WTC11 (cell line): ENCODE results near the gene HS3ST4. TPM values are rescaled to one million over a fixed set of nuclear protein-coding genes. Genes with fewer than 3 reads are reported as not detected.

ENCODE experiments used
- ATAC-seq: fragments of 200-7000 bp; cut with Tn5 transposase; 2 replicates; pipeline ENCODE4 v1.10.0; 2021; ENCODE audit warnings: mild to moderate bottlenecking, moderate library complexity
- CTCF ChIA-PET: fragments of 300-600 bp; sonication (Branson Sonifier 250); formaldehyde crosslinking; loops from one replicate; lab custom pipeline; 2021; ENCODE audit warnings: antibody characterized with exemption; lab: Charles Lee
- POLR2A ChIA-PET: fragments of 350-600 bp; sonication (Branson Sonifier 250); formaldehyde crosslinking; loops from one replicate; lab custom pipeline; 2021; ENCODE audit warnings: antibody characterized with exemption; lab: Charles Lee
- DNase-seq: peaks from one replicate; pipeline ENCODE4 v3.0.0; 2021; ENCODE audit warnings: low spot score
- H3K27ac Mint-ChIP-seq: 2 replicates; pipeline ENCODE4 v1.8.0; 2021; ENCODE audit warnings: mixed read lengths
- H3K27me3 Mint-ChIP-seq: 2 replicates; pipeline ENCODE4 v1.8.0; 2021; ENCODE audit warnings: low read depth, mild to moderate bottlenecking, moderate library complexity, mixed read lengths
- H3K36me3 Mint-ChIP-seq: 2 replicates; pipeline ENCODE4 v1.8.0; 2021; ENCODE audit warnings: mixed read lengths
- H3K4me1 Mint-ChIP-seq: 2 replicates; pipeline ENCODE4 v1.8.0; 2022; ENCODE audit warnings: mixed read lengths
- H3K4me3 Mint-ChIP-seq: 2 replicates; pipeline ENCODE4 v1.8.0; 2021; ENCODE audit warnings: mild to moderate bottlenecking, moderate library complexity, mixed read lengths
- H3K9me3 Mint-ChIP-seq: 2 replicates; pipeline ENCODE4 v1.8.0; 2021; ENCODE audit warnings: mixed read lengths
- ELF4 ChIP-seq: sonication (generic); formaldehyde crosslinking; IDR thresholded peaks from 2 replicates; pipeline ENCODE4 v1.8.1; 2022; ENCODE audit warnings: low read depth, mild to moderate bottlenecking, moderate library complexity, missing genetic modification reagents
- ETV6 ChIP-seq: sonication (generic); formaldehyde crosslinking; IDR thresholded peaks from 2 replicates; pipeline ENCODE4 v1.8.1; 2022; ENCODE audit warnings: mild to moderate bottlenecking, missing genetic modification reagents
- FOXP1 ChIP-seq: sonication (generic); formaldehyde crosslinking; IDR thresholded peaks from 2 replicates; pipeline ENCODE4 v1.8.0; 2022; ENCODE audit warnings: missing genetic modification reagents, mild to moderate bottlenecking, moderate library complexity, borderline replicate concordance
- FOXP4 ChIP-seq: sonication (generic); formaldehyde crosslinking; IDR thresholded peaks from 2 replicates; pipeline ENCODE4 v1.8.0; 2022; ENCODE audit warnings: mild to moderate bottlenecking, missing genetic modification reagents
- GTF2I ChIP-seq: fragments of 250-450 bp; sonication (Bioruptor Pico); conservative IDR thresholded peaks from 2 replicates; pipeline ENCODE4 v1.4.0; 2021; ENCODE audit warnings: mild to moderate bottlenecking
- JUN ChIP-seq: sonication (generic); formaldehyde crosslinking; IDR thresholded peaks from 2 replicates; pipeline ENCODE4 v1.8.0; 2023; ENCODE audit warnings: mild to moderate bottlenecking, missing genetic modification reagents
- NFE2L1 ChIP-seq: sonication (generic); formaldehyde crosslinking; IDR thresholded peaks from 2 replicates; pipeline ENCODE4 v1.8.1; 2023; ENCODE audit warnings: missing genetic modification reagents
- NFYB ChIP-seq: sonication (generic); formaldehyde crosslinking; conservative IDR thresholded peaks from 2 replicates; pipeline ENCODE4 v1.8.0; 2022; ENCODE audit warnings: low read depth, missing genetic modification reagents
- NR1H2 ChIP-seq: sonication (generic); formaldehyde crosslinking; IDR thresholded peaks from 2 replicates; pipeline ENCODE4 v1.9.0; 2021; ENCODE audit warnings: mild to moderate bottlenecking, moderate library complexity, missing genetic modification reagents
- PRRX2 ChIP-seq: fragments of 250-450 bp; sonication (Bioruptor Pico); IDR thresholded peaks from 2 replicates; pipeline ENCODE4 v1.8.0; 2021; ENCODE audit warnings: mild to moderate bottlenecking
- RORB ChIP-seq: fragments of 250-450 bp; sonication (Bioruptor Pico); IDR thresholded peaks from 2 replicates; pipeline ENCODE4 v1.9.0; 2021; ENCODE audit warnings: mild to moderate bottlenecking
- TEAD1 ChIP-seq: sonication (generic); formaldehyde crosslinking; IDR thresholded peaks from 2 replicates; pipeline ENCODE4 v1.8.0; 2022; ENCODE audit warnings: mild to moderate bottlenecking, missing genetic modification reagents
- ZMAT4 ChIP-seq: fragments of 250-450 bp; sonication (Bioruptor Pico); IDR thresholded peaks from 2 replicates; pipeline ENCODE4 v1.9.0; 2021; ENCODE audit warnings: mild to moderate bottlenecking
- ZNF317 ChIP-seq: sonication (generic); formaldehyde crosslinking; IDR thresholded peaks from 2 replicates; pipeline ENCODE4 v1.8.1; 2023; ENCODE audit warnings: low read depth, mild to moderate bottlenecking, moderate library complexity, missing genetic modification reagents, borderline replicate concordance
- ZNF396 ChIP-seq: fragments of 250-450 bp; sonication (Bioruptor Pico); IDR thresholded peaks from 2 replicates; pipeline ENCODE4 v1.8.0; 2021; ENCODE audit warnings: mild to moderate bottlenecking, moderate library complexity, borderline replicate concordance
- ZNF416 ChIP-seq: fragments of 250-450 bp; sonication (Bioruptor Pico); IDR thresholded peaks from 2 replicates; pipeline ENCODE4 v1.9.0; 2021; ENCODE audit warnings: mild to moderate bottlenecking, inconsistent platforms
- total RNA-seq: library from RNA; stranded (reverse); gene quantifications from 3 replicates; pipeline ENCODE4 v1.2.3, GENCODE V29; 2021
- TF ChIP-seq, protein P1 (sequence below): fragments of 250-450 bp; sonication (Bioruptor Pico); IDR thresholded peaks from 2 replicates; pipeline ENCODE4 v1.8.0; 2021; ENCODE audit warnings: mild to moderate bottlenecking
- TF ChIP-seq, protein P2 (sequence below): sonication (generic); formaldehyde crosslinking; IDR thresholded peaks from 2 replicates; pipeline ENCODE4 v1.8.0; 2022; ENCODE audit warnings: mild to moderate bottlenecking, missing genetic modification reagents
- TF ChIP-seq, protein P3 (sequence below): sonication (generic); formaldehyde crosslinking; IDR thresholded peaks from 2 replicates; pipeline ENCODE4 v1.8.0; 2023; ENCODE audit warnings: missing genetic modification reagents
- TF ChIP-seq, protein P4 (sequence below): fragments of 250-450 bp; sonication (Bioruptor Pico); IDR thresholded peaks from 2 replicates; pipeline ENCODE4 v1.9.0; 2021; ENCODE audit warnings: mild to moderate bottlenecking

The HS3ST4 gene
- total RNA-seq, 1 experiment from 2014 or later, result 5.4 TPM

DNA sequence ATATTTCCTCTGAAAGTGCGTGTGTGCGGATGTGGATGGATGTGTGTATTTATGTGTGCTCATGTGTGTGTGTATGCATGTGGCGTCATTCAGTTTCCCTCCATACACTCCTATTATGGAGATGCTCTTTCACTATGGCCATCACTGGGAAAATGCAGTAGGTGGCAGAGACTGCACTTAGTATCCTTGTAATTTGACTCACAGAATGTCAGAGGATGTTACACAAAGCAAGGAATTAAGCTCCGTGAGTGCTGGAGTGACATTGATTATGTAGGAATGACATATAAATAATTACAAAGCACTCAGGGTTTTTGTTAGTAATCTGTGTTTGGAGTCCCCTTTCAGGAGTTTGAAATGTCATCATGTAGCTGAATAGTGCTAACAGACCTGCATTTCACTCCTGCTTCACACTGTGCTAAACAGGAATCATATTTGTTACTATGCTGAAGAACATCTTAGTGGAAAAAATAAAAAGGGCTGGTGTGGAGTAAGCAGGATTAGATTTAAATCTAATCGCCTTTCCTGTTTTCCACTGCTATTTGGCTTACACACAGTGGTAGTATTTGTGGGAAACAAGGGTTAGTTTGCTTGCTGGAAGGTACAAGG, 59.6 kb downstream of the HS3ST4 start:
- ChIA-PET CTCF (no interaction called here), POLR2A (no interaction called here)

GRCh38 chr16:25764466-25764865, 72.7 kb downstream of the HS3ST4 start:
- H3K4me3 Mint-ChIP-seq, result no peak overlapping the region
- TF ChIP-seq NR1H2 (CRISPR knock-in tag) (no peak), TEAD1 (CRISPR knock-in tag) (no peak)
- ChIA-PET CTCF (no interaction called here), POLR2A (no interaction called here)
- no peaks in the 10 kb centered on the region for H3K27me3 Mint-ChIP-seq
- H3K27ac Mint-ChIP-seq, result no peak overlapping the region
- ATAC-seq (no peak), DNase-seq (no peak)
- no peaks in the 10 kb centered on the region for H3K9me3 Mint-ChIP-seq
- peaks cover 4% of the 10 kb centered on the region for H3K4me1 Mint-ChIP-seq
- H3K36me3 Mint-ChIP-seq, result no peaks in the 10 kb centered on the region

More for the DNA sequence above, 59.6 kb downstream of the HS3ST4 start:
- no peak for TF ChIP-seq NFE2L1 (CRISPR knock-in tag)
- TF ChIP-seq, protein P1, sequence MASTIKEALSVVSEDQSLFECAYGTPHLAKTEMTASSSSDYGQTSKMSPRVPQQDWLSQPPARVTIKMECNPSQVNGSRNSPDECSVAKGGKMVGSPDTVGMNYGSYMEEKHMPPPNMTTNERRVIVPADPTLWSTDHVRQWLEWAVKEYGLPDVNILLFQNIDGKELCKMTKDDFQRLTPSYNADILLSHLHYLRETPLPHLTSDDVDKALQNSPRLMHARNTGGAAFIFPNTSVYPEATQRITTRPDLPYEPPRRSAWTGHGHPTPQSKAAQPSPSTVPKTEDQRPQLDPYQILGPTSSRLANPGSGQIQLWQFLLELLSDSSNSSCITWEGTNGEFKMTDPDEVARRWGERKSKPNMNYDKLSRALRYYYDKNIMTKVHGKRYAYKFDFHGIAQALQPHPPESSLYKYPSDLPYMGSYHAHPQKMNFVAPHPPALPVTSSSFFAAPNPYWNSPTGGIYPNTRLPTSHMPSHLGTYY (CRISPR knock-in tag), result no peak
- no peak for TF ChIP-seq JUN
- TF ChIP-seq FOXP4 (CRISPR knock-in tag), result no peak
- no peak for TF ChIP-seq RORB (CRISPR knock-in tag)
- TF ChIP-seq ELF4 (CRISPR knock-in tag), result no peak
- no peak for TF ChIP-seq PRRX2 (CRISPR knock-in tag)
- TF ChIP-seq GTF2I (CRISPR knock-in tag), result no peak
- TF ChIP-seq ZNF317 (CRISPR knock-in tag), result no peak
- TF ChIP-seq ZNF396, result no peak
- Mint-ChIP-seq H3K9me3 (peaks cover 16% of the 10 kb centered on the region), H3K4me1 (peaks cover 18% of the 10 kb centered on the region), H3K36me3 (peaks cover 11% of the 10 kb centered on the region), H3K27me3 (no peaks in the 10 kb centered on the region), H3K4me3 (no peak overlapping the region), H3K27ac (0 out of 2 replicates have a peak overlapping the region, but pooled peaks have one; percentile 7)
- DNase-seq (no peak), ATAC-seq (no peak)

DNA sequence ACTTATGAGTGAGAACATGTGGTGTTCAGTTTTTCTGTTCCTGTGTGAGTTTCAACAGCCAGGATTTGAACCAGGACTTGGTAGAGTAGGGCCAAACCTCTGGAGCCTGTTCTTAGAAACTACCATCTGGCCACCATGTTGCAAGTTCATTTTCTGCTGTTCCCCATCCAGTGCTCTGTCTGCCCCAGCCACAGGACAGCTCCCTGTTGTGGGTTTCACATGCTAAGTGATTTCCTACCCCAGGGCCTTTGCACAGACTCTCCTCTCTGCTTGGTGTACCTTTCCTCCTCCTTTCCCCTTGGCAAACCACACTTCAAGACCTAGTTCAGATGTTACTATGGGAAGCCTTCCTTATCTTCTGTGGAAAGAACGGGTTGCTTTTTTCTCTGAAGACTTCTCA, 79.5 kb downstream of the HS3ST4 start:
- TF ChIP-seq, protein P2, sequence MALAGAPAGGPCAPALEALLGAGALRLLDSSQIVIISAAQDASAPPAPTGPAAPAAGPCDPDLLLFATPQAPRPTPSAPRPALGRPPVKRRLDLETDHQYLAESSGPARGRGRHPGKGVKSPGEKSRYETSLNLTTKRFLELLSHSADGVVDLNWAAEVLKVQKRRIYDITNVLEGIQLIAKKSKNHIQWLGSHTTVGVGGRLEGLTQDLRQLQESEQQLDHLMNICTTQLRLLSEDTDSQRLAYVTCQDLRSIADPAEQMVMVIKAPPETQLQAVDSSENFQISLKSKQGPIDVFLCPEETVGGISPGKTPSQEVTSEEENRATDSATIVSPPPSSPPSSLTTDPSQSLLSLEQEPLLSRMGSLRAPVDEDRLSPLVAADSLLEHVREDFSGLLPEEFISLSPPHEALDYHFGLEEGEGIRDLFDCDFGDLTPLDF, result no peak
- no peak for TF ChIP-seq NFYB (CRISPR knock-in tag)
- no peak for TF ChIP-seq FOXP4 (CRISPR knock-in tag)
- TF ChIP-seq, protein P3, sequence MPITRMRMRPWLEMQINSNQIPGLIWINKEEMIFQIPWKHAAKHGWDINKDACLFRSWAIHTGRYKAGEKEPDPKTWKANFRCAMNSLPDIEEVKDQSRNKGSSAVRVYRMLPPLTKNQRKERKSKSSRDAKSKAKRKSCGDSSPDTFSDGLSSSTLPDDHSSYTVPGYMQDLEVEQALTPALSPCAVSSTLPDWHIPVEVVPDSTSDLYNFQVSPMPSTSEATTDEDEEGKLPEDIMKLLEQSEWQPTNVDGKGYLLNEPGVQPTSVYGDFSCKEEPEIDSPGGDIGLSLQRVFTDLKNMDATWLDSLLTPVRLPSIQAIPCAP (CRISPR knock-in tag), result no peak
- TF ChIP-seq FOXP1, result no peak
- TF ChIP-seq ZNF416, result no peak
- no peak for TF ChIP-seq ZMAT4 (CRISPR knock-in tag)
- TF ChIP-seq, protein P4, sequence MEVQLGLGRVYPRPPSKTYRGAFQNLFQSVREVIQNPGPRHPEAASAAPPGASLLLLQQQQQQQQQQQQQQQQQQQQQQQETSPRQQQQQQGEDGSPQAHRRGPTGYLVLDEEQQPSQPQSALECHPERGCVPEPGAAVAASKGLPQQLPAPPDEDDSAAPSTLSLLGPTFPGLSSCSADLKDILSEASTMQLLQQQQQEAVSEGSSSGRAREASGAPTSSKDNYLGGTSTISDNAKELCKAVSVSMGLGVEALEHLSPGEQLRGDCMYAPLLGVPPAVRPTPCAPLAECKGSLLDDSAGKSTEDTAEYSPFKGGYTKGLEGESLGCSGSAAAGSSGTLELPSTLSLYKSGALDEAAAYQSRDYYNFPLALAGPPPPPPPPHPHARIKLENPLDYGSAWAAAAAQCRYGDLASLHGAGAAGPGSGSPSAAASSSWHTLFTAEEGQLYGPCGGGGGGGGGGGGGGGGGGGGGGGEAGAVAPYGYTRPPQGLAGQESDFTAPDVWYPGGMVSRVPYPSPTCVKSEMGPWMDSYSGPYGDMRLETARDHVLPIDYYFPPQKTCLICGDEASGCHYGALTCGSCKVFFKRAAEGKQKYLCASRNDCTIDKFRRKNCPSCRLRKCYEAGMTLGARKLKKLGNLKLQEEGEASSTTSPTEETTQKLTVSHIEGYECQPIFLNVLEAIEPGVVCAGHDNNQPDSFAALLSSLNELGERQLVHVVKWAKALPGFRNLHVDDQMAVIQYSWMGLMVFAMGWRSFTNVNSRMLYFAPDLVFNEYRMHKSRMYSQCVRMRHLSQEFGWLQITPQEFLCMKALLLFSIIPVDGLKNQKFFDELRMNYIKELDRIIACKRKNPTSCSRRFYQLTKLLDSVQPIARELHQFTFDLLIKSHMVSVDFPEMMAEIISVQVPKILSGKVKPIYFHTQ, result no peak
- no peak for TF ChIP-seq ETV6 (CRISPR knock-in tag)
- no peak for ATAC-seq
- H3K9me3 Mint-ChIP-seq, result peaks cover 4% of the 10 kb centered on the region
- ChIA-PET CTCF (no interaction called here), POLR2A (no interaction called here)
- H3K4me1 Mint-ChIP-seq, result peaks cover 10% of the 10 kb centered on the region
- H3K4me3 Mint-ChIP-seq, result no peak overlapping the region
- no peaks in the 10 kb centered on the region for H3K36me3 Mint-ChIP-seq
- no peak for DNase-seq
- no peaks in the 10 kb centered on the region for H3K27me3 Mint-ChIP-seq
- H3K27ac Mint-ChIP-seq, result no peak overlapping the region
